Measurements from ENCODE around the gene FHIP2A. TPM values are rescaled to one million over a fixed set of nuclear protein-coding genes. Genes with fewer than 3 reads are reported as not detected.

FHIP2A gene
- total and polyA plus RNA-seq, 10 donors, result 4.6 to 37.5 (median 28.4) TPM

- no peak overlapping the region for H3K4me3 ChIP-seq
- no peaks in the 10 kb centered on the region for H3K9me3 ChIP-seq
- H3K27me3 ChIP-seq (replicated peaks in 1 of 7), result no peaks in the 10 kb centered on the region
- H3K27ac ChIP-seq, result no peak overlapping the region
- H3K4me1 ChIP-seq, result peaks cover 0 to 61% (median 29%) of the 10 kb centered on the region in 6 donors
- intact Hi-C loops (cut with DNase I; ENCODE audit: low total_unique reads), result no loop called here
- TF ChIP-seq POLR2A (IDR thresholded peaks at IDR 0.05) (no peak), POLR2AphosphoS5 (IDR thresholded peaks at IDR 0.05) (no peak)
- TF ChIP-seq, protein P1, sequence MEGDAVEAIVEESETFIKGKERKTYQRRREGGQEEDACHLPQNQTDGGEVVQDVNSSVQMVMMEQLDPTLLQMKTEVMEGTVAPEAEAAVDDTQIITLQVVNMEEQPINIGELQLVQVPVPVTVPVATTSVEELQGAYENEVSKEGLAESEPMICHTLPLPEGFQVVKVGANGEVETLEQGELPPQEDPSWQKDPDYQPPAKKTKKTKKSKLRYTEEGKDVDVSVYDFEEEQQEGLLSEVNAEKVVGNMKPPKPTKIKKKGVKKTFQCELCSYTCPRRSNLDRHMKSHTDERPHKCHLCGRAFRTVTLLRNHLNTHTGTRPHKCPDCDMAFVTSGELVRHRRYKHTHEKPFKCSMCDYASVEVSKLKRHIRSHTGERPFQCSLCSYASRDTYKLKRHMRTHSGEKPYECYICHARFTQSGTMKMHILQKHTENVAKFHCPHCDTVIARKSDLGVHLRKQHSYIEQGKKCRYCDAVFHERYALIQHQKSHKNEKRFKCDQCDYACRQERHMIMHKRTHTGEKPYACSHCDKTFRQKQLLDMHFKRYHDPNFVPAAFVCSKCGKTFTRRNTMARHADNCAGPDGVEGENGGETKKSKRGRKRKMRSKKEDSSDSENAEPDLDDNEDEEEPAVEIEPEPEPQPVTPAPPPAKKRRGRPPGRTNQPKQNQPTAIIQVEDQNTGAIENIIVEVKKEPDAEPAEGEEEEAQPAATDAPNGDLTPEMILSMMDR (IDR thresholded peaks at IDR 0.05 in 8 of 11, conservative IDR thresholded peaks at IDR 0.05 in 3 of 11), result no peak
- 80 to 93% (median 88%) methylated on average over 4 of the region's 4 CpGs for WGBS, 5 donors
- peaks cover 0 to 34% (median 21%) of the 10 kb centered on the region in 6 donors for H3K36me3 ChIP-seq
- no peak for DNase-seq
Observed at GRCh38 chr10:114829160-114829909, 7.8 kb downstream of the FHIP2A start.

GRCh38 chr10:114831186-114831867 is 9.7 kb downstream of the FHIP2A start:
- WGBS, 5 donors, result 84 to 94% (median 87%) methylated on average over 6 of the region's 6 CpGs
- peaks cover 0 to 54% (median 31%) of the 10 kb centered on the region in 6 donors for H3K36me3 ChIP-seq

DNA sequence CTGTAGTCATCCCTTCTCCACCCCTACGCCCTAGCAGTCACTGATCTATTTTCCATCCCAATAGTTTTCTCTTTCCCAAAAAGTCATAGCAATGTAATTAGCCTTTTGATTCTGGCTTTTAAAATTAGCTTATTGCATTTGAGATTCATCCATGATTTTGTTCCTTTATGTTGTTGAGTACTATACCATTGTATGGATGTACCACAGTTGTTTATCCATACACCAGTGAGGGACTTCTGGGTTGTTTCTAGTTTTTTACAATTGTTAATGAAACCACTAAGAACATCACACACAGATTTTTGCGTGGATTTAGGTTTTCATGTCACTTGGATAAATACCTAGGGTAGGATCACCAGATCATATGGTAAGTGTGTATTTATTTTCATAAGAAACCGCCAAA is 16.1 kb downstream of the FHIP2A start:
- TF ChIP-seq, protein P1 (IDR thresholded peaks at IDR 0.05 in 8 of 11, conservative IDR thresholded peaks at IDR 0.05 in 3 of 11), result no peak
- no peak for TF ChIP-seq POLR2A (IDR thresholded peaks at IDR 0.05)
- TF ChIP-seq POLR2AphosphoS5 (IDR thresholded peaks at IDR 0.05), result no peak
- WGBS, 5 donors, result 97 to 99% (median 98%) methylated on average over 3 of the region's 3 CpGs
- Histone ChIP-seq H3K4me3 (no peak overlapping the region), H3K9me3 (no peaks in the 10 kb centered on the region), H3K27me3 (replicated peaks in 1 of 7) (no peaks in the 10 kb centered on the region), H3K27ac (no peak overlapping the region), H3K36me3 (peaks cover 0 to 100% (median 58%) of the 10 kb centered on the region in 6 donors), H3K4me1 (no peaks in the 10 kb centered on the region)
- no peak for DNase-seq
- intact Hi-C loops (cut with DNase I; ENCODE audit: low total_unique reads), result no loop called here

More at GRCh38 chr10:114831186-114831867, 9.7 kb downstream of the FHIP2A start:
- Histone ChIP-seq H3K27me3 (replicated peaks in 1 of 7) (no peaks in the 10 kb centered on the region), H3K9me3 (no peaks in the 10 kb centered on the region), H3K4me3 (no peak overlapping the region), H3K27ac (no peak overlapping the region), H3K4me1 (peaks cover 0 to 41% (median 14%) of the 10 kb centered on the region in 6 donors)
- DNase-seq, result no peak
- TF ChIP-seq POLR2AphosphoS5 (IDR thresholded peaks at IDR 0.05) (no peak), POLR2A (IDR thresholded peaks at IDR 0.05) (no peak)
- TF ChIP-seq, protein P1 (IDR thresholded peaks at IDR 0.05 in 8 of 11, conservative IDR thresholded peaks at IDR 0.05 in 3 of 11), result no peak
- intact Hi-C loops (cut with DNase I; ENCODE audit: low total_unique reads), result no loop called here

DNA sequence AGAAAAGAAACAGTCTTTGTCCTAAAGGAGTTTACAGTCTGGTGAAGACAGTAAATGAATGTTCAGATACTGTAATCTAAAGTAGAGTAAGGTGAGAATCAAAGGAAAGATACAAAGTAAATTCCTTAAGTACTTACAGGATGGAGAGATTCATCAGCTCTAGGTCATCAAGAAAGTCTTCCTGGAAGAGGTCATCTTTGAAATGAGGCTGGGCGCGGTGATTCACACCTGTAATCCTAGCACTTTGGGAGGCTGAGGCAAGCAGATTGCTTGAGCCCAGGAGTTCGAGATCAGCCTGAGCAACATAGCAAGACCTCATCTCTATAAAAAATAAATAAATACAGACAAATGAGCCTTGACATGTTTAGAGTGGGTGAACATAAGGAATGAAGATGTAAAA is 18.3 kb downstream of the FHIP2A start:
- Histone ChIP-seq H3K27me3 (replicated peaks in 1 of 7) (no peaks in the 10 kb centered on the region), H3K4me3 (no peak overlapping the region), H3K36me3 (peaks cover 3 to 100% (median 60%) of the 10 kb centered on the region in 6 donors), H3K9me3 (no peaks in the 10 kb centered on the region), H3K27ac (no peak overlapping the region), H3K4me1 (no peaks in the 10 kb centered on the region)
- no peak for TF ChIP-seq POLR2A (IDR thresholded peaks at IDR 0.05)
- TF ChIP-seq, protein P1 (IDR thresholded peaks at IDR 0.05 in 8 of 11, conservative IDR thresholded peaks at IDR 0.05 in 3 of 11), result no peak
- intact Hi-C loops (cut with DNase I; ENCODE audit: low total_unique reads), result no loop called here
- no peak for DNase-seq
- 92 to 98% (median 97%) methylated on average over 3 of the region's 3 CpGs for WGBS, 5 donors

Measured in spleen (tissue), 11 donors.